Thyroid gland (tissue), 4 donors: ENCODE measurements around the gene THSD7A.

ENCODE experiments used
- CTCF ChIP-seq, 6 experiments: fragments of 200-600 bp in 3 of 6; fragments of 450-650 bp in 3 of 6; sonication (generic) in 3 of 6; IDR thresholded peaks; one replicate each; pipeline ENCODE4 v1.5.1; 2016 to 2019; ENCODE audit warnings: antibody characterized with exemption in 6 of 6, mild to moderate bottlenecking in 2 of 6, inconsistent platforms in 1 of 6, moderate library complexity in 1 of 6
- POLR2A ChIP-seq, 2 donors: fragments of 450-650 bp; IDR thresholded peaks; one replicate each; pipeline ENCODE4 v1.6.1; 2017; ENCODE audit warnings: antibody characterized with exemption in 2 of 2, mild to moderate bottlenecking in 2 of 2, moderate library complexity in 1 of 2

DNA sequence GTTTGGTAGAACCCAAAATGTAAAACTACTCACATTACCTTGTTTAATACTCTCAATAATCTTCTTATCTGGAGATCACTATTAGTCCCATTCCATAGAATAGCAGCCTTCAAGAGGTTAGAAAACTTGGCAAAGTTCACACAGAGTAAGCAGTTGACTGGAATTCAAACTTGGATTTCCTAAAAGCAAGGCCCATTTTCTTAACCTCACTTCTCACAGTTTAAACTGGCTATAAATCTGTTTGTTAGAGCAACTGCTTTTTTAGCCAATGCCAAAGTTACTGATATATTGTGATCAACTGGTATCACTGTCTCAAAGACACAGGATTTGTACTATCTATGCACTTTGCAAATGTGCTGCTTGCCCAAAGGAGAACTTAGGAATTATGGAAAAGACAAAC is 230.2 kb downstream of the THSD7A start:
- no peak for TF ChIP-seq POLR2A (IDR thresholded peaks at IDR 0.05)
- no peak for TF ChIP-seq CTCF (IDR thresholded peaks at IDR 0.05)
